ENCODE results near the gene UBE2G2.

Gene UBE2G2

DNA sequence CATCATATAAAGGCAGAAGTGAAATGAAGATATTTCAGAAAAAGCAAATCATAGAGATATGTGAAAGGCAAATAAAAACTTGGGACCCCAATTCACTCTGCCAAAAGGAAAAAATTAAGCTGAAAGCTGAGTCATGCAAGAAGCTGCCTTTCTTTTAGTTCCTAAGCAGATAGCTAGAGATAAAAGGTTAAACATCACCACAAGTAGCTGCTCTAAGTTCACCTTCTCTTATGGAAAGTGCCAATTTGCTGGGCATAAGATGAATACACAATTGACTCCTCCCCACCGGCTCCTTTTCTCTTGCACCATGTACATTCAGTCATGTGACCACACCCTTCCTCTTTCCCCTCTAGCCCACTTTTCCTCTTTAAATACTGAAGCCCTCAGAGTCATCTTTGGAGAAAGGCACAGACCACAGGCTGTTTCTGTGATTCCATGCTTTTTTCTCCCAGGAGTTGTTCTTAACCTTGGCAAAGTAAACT lies 21.6 kb upstream of the UBE2G2 start:
- Histone ChIP-seq H3K27me3 (ENCODE audit: control insufficient read depth in 1 of 2, insufficient read depth in 2 of 2, low read length in 2 of 2) (no peaks in the 10 kb centered on the region), H3K4me3 (ENCODE audit: low read depth in 1 of 2, low read length in 2 of 2) (no peak overlapping the region), H3K9me3 (ENCODE audit: control insufficient read depth in 1 of 2, low read length in 2 of 2) (peaks cover 16 to 17% of the 10 kb centered on the region in 2 donors), H3K27ac (ENCODE audit: low read depth, low read length) (no peak overlapping the region), H3K4me1 (ENCODE audit: control insufficient read depth in 1 of 2, insufficient read depth in 2 of 2, low read length in 2 of 2) (no peaks in the 10 kb centered on the region), H3K36me3 (ENCODE audit: control insufficient read depth in 1 of 2, insufficient read depth in 2 of 2, low read length in 2 of 2) (no peaks in the 10 kb centered on the region), H3K9ac (ENCODE audit: low read depth in 1 of 2, low read length in 2 of 2) (no peak overlapping the region)

DNA sequence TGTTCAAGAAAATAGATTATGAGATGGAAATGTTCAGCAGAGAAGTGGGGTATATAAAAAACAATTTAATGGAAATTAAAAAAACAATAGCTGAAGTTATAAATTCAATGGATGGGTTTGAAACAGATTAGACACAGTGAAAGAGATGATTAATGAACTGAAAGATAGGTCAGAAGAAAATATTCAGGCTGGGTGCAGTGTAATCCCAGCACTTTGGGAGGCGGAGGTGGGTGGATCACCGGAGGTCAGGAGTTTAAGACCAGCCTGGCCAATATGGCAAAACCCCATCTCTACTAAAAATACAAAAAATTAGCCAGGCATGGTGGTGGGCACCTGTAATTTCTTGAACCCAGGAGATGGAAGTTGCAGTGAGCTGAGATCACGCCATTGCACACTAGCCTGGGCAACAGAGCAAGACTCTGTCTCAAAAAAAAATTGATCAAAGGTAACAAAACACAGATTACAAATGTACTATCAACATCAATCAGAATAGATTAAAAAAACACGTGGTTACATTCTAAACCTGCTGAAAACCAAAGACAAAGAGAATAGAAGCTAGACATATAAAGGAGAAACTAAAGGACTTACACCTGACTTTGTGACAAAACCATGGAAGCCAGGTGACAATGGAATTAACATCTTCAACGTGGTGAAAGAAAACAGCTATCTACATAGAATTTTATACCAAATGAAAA lies 21.0 kb upstream of the UBE2G2 start:
- Histone ChIP-seq H3K4me1 (ENCODE audit: control insufficient read depth in 1 of 2, insufficient read depth in 2 of 2, low read length in 2 of 2) (no peaks in the 10 kb centered on the region), H3K27me3 (ENCODE audit: control insufficient read depth in 1 of 2, insufficient read depth in 2 of 2, low read length in 2 of 2) (no peaks in the 10 kb centered on the region), H3K4me3 (ENCODE audit: low read depth in 1 of 2, low read length in 2 of 2) (no peak overlapping the region), H3K9me3 (ENCODE audit: control insufficient read depth in 1 of 2, low read length in 2 of 2) (peaks cover 11 to 13% of the 10 kb centered on the region in 2 donors), H3K27ac (ENCODE audit: low read depth, low read length) (no peak overlapping the region), H3K9ac (ENCODE audit: low read depth in 1 of 2, low read length in 2 of 2) (no peak overlapping the region), H3K36me3 (ENCODE audit: control insufficient read depth in 1 of 2, insufficient read depth in 2 of 2, low read length in 2 of 2) (no peaks in the 10 kb centered on the region)

DNA sequence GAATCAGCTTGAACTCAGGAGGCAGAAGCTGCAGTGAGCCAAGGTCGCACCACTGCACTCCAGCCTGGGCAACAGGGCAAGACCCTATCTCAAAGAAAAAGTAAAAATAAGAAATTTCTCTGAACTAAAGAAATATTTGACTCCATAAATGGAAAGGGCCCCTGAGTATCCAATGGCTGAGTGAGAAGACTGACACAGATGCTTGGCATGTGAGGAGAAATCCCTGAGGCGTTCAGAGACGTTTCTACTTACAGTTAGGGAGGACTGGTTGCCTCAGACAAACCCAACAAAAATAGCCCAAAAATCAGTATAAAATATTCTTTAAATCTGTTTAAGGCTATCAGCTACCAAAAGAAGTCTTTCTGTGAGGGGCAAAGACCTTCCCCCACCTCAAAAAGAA lies 19.2 kb upstream of the UBE2G2 start:
- H3K36me3 ChIP-seq (ENCODE audit: control insufficient read depth in 1 of 2, insufficient read depth in 2 of 2, low read length in 2 of 2) = no peaks in the 10 kb centered on the region
- no peaks in the 10 kb centered on the region for H3K27me3 ChIP-seq (ENCODE audit: control insufficient read depth in 1 of 2, insufficient read depth in 2 of 2, low read length in 2 of 2)
- peaks cover 9 to 13% of the 10 kb centered on the region in 2 donors for H3K9me3 ChIP-seq (ENCODE audit: control insufficient read depth in 1 of 2, low read length in 2 of 2)

DNA sequence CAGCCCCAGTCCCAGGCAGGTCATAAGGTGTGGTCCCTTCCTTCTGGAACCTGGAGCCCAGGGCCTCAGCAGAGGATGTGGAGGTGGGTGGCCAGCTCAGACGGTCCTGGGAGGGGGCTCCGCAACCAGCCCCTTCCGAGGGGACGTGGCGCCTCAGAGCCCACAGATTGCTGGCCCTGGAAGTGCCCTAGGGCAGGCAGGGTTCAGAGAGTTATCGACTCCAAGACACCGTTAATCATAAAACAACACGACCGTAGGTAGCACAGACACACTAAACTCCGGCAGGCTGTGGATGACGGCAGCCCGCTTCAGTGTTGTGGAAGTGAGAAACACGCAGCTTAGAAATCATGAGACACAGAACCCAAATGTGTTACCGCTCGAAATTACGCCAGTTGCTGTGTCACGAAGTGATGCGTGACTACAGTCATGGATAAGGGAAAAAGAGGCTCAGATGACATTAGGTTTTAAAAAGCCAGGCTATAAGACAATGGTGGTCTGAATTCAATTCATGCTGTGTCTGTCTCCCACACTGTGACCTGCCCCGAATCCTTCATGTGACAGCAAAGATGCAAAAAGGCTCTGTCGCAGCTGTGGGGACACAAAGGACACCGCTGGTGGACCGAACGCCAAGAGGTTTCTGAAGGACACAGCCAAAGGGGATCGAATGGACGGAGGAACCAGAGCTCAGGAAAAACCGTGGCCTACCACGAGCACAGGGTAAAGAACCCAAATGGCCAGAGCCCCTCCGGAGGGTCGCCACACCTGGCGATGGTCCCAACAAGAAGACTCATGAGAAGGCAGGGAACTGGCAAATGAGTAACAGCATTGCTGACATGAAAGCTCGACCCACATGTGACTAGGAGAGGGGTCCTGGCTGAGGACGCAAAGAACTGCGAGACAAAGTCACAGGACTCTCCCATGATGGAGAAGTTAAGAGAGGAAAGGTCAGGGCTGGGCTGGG lies 17.9 kb upstream of the UBE2G2 start:
- peaks cover 9 to 13% of the 10 kb centered on the region in 2 donors for H3K9me3 ChIP-seq (ENCODE audit: control insufficient read depth in 1 of 2, low read length in 2 of 2)
- H3K36me3 ChIP-seq (ENCODE audit: control insufficient read depth in 1 of 2, insufficient read depth in 2 of 2, low read length in 2 of 2) = no peaks in the 10 kb centered on the region
- H3K9ac ChIP-seq (ENCODE audit: low read depth in 1 of 2, low read length in 2 of 2) = no peak overlapping the region
- H3K27ac ChIP-seq (ENCODE audit: low read depth, low read length) = no peak overlapping the region
- peaks cover 3 to 11% of the 10 kb centered on the region in 2 donors for H3K4me1 ChIP-seq (ENCODE audit: control insufficient read depth in 1 of 2, insufficient read depth in 2 of 2, low read length in 2 of 2)
- H3K4me3 ChIP-seq (ENCODE audit: low read depth in 1 of 2, low read length in 2 of 2) = peak overlapping the region in 1 of 2 donors; percentile 5
- no peaks in the 10 kb centered on the region for H3K27me3 ChIP-seq (ENCODE audit: control insufficient read depth in 1 of 2, insufficient read depth in 2 of 2, low read length in 2 of 2)

More for the DNA sequence above, 19.2 kb upstream of the UBE2G2 start:
- H3K27ac ChIP-seq (ENCODE audit: low read depth, low read length) = no peak overlapping the region
- no peak overlapping the region for H3K4me3 ChIP-seq (ENCODE audit: low read depth in 1 of 2, low read length in 2 of 2)
- H3K4me1 ChIP-seq (ENCODE audit: control insufficient read depth in 1 of 2, insufficient read depth in 2 of 2, low read length in 2 of 2) = peaks cover 3 to 11% of the 10 kb centered on the region in 2 donors
- H3K9ac ChIP-seq (ENCODE audit: low read depth in 1 of 2, low read length in 2 of 2) = no peak overlapping the region

DNA sequence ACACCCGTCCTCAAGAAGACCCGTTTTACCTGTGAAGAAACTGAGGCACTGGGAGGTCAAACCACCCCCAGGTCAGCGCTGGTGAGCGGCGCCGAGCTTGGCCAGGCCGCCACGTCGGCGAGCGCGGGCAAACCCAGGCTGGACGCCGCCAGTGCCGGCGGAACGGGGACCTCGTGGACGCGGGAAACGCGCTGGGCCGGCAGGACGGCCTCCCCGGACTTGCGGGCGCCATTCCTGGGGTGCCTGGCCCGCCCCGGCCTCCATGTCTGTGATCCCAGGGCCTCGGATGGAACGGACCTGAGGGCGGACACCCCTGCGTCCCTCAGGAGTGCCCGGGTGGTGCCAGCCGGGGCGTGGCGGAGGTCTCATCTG lies 17.0 kb upstream of the UBE2G2 start:
- no peak overlapping the region for H3K27ac ChIP-seq (ENCODE audit: low read depth, low read length)
- peaks cover 9 to 11% of the 10 kb centered on the region in 2 donors for H3K9me3 ChIP-seq (ENCODE audit: control insufficient read depth in 1 of 2, low read length in 2 of 2)
- peak overlapping the region; percentile 60 to 61 for H3K9ac ChIP-seq (ENCODE audit: low read depth in 1 of 2, low read length in 2 of 2)
- H3K4me3 ChIP-seq (ENCODE audit: low read depth in 1 of 2, low read length in 2 of 2) = peak overlapping the region; percentile 61 to 65
- no peaks in the 10 kb centered on the region for H3K27me3 ChIP-seq (ENCODE audit: control insufficient read depth in 1 of 2, insufficient read depth in 2 of 2, low read length in 2 of 2)
- H3K4me1 ChIP-seq (ENCODE audit: control insufficient read depth in 1 of 2, insufficient read depth in 2 of 2, low read length in 2 of 2) = peaks cover 3 to 11% of the 10 kb centered on the region in 2 donors
- peaks cover 0 to 3% of the 10 kb centered on the region in 2 donors for H3K36me3 ChIP-seq (ENCODE audit: control insufficient read depth in 1 of 2, insufficient read depth in 2 of 2, low read length in 2 of 2)

GRCh38 chr21:44817914-44818639 lies 16.5 kb upstream of the UBE2G2 start, which contains the start of gene SUMO3:
Gene SUMO3, minus strand, starts transcription at chr21:44818062. Its CDS starts 94 bp downstream, at chr21:44817968.
- Histone ChIP-seq H3K36me3 (ENCODE audit: control insufficient read depth in 1 of 2, insufficient read depth in 2 of 2, low read length in 2 of 2) (peaks cover 0 to 8% of the 10 kb centered on the region in 2 donors), H3K27ac (ENCODE audit: low read depth, low read length) (peak within 1 kb of the TSS; percentile 70), H3K9me3 (ENCODE audit: control insufficient read depth in 1 of 2, low read length in 2 of 2) (peaks cover 7% of the 10 kb centered on the region in 2 donors), H3K9ac (ENCODE audit: low read depth in 1 of 2, low read length in 2 of 2) (peak within 1 kb of the TSS; percentile 60 to 61), H3K4me3 (ENCODE audit: low read depth in 1 of 2, low read length in 2 of 2) (peak within 1 kb of the TSS; percentile 78 to 82), H3K27me3 (ENCODE audit: control insufficient read depth in 1 of 2, insufficient read depth in 2 of 2, low read length in 2 of 2) (no peaks in the 10 kb centered on the region), H3K4me1 (ENCODE audit: control insufficient read depth in 1 of 2, insufficient read depth in 2 of 2, low read length in 2 of 2) (peaks cover 3 to 11% of the 10 kb centered on the region in 2 donors)

DNA sequence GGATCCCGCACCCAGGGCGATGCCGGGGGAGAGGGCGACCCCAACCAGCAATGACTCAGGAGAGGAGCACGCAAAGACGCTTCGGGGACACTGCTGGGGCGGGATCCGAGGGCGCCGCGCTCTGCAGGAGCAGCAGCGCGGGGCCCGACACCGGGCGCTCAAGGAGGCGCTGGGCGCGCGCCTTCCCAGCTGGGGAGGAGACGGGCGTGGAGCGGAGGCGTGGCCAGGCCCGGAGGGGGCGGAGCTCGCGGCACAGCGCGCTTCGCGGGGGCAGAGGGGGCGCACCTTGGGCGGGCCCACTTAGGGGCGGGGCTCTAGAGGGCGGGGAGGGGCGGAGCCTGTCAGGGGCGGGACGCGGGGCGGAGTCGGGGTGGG lies 15.9 kb upstream of the UBE2G2 start:
- peak overlapping the region; percentile 57 to 61 for H3K9ac ChIP-seq (ENCODE audit: low read depth in 1 of 2, low read length in 2 of 2)
- peaks cover 0 to 14% of the 10 kb centered on the region in 2 donors for H3K36me3 ChIP-seq (ENCODE audit: control insufficient read depth in 1 of 2, insufficient read depth in 2 of 2, low read length in 2 of 2)
- peaks cover 3 to 11% of the 10 kb centered on the region in 2 donors for H3K4me1 ChIP-seq (ENCODE audit: control insufficient read depth in 1 of 2, insufficient read depth in 2 of 2, low read length in 2 of 2)
- H3K4me3 ChIP-seq (ENCODE audit: low read depth in 1 of 2, low read length in 2 of 2) = peak overlapping the region; percentile 78 to 82
- H3K9me3 ChIP-seq (ENCODE audit: control insufficient read depth in 1 of 2, low read length in 2 of 2) = peaks cover under 1 to 3% of the 10 kb centered on the region in 2 donors
- H3K27me3 ChIP-seq (ENCODE audit: control insufficient read depth in 1 of 2, insufficient read depth in 2 of 2, low read length in 2 of 2) = no peaks in the 10 kb centered on the region
- peak overlapping the region; percentile 70 for H3K27ac ChIP-seq (ENCODE audit: low read depth, low read length)

DNA sequence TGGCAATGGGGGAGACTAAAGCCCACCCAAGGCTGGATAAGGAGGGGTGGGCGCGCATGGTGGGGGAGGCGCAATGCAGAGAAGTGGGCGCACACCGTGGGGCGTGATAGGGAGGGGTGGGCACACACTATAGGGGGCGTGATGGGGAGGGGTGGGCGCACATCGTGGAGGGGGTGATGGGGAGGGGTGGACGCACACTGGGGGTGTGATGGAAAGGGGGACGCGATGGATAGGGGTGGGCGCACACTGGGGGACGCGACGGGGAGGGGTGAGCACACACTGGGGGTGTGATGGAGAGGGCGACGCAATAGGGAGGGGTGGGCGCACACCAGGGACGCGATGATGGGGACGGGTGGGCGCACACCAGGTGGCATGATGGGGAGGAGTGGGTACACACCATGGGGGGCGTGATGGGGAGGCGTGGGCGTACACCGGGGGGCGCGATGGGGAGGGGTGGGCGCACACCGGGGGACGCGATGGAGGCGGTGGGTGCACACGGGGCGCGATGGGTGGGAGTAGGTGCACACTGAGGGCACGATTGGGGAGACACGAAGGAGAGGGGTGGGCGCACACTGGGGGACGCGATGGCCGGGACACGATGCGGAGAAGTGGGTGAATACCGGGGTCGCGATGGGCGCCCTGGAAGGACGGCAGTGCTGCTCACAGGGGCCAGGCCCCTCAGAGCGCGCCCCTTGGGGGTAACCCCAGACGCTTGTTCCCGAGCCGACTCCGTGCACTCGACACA lies 15.3 kb upstream of the UBE2G2 start:
- Histone ChIP-seq H3K27ac (ENCODE audit: low read depth, low read length) (no peak overlapping the region), H3K9me3 (ENCODE audit: control insufficient read depth in 1 of 2, low read length in 2 of 2) (peaks cover 0 to 3% of the 10 kb centered on the region in 2 donors), H3K36me3 (ENCODE audit: control insufficient read depth in 1 of 2, insufficient read depth in 2 of 2, low read length in 2 of 2) (peaks cover 0 to 15% of the 10 kb centered on the region in 2 donors), H3K4me1 (ENCODE audit: control insufficient read depth in 1 of 2, insufficient read depth in 2 of 2, low read length in 2 of 2) (peaks cover 3 to 11% of the 10 kb centered on the region in 2 donors), H3K4me3 (ENCODE audit: low read depth in 1 of 2, low read length in 2 of 2) (peak overlapping the region; percentile 78 to 82), H3K9ac (ENCODE audit: low read depth in 1 of 2, low read length in 2 of 2) (peak overlapping the region; percentile 54 to 57), H3K27me3 (ENCODE audit: control insufficient read depth in 1 of 2, insufficient read depth in 2 of 2, low read length in 2 of 2) (no peaks in the 10 kb centered on the region)
